Measurements from ENCODE around the gene GDF7. TPM values are rescaled to one million over a fixed set of nuclear protein-coding genes. Genes with fewer than 3 reads are reported as not detected.

Gene GDF7
- total and polyA plus RNA-seq, 2 of the 4 experiments (the other 2 are of a cell fraction): under 0.01 to 0.02 TPM

- Histone ChIP-seq H4K8ac (ENCODE audit: low read depth in 2 of 2, low read length in 2 of 2) (no peak overlapping the region), H3K4me2 (ENCODE audit: low read depth, low read length) (no peak overlapping the region), H3K56ac (ENCODE audit: extremely low read depth, insufficient read depth, low read length) (no peak overlapping the region), H4K5ac (ENCODE audit: low read depth, low read length) (no peak overlapping the region), H2BK20ac (ENCODE audit: low read depth, low read length) (no peak overlapping the region), H2AK5ac (ENCODE audit: low read depth, low read length) (no peak overlapping the region), H3K9ac (ENCODE audit: low read depth, low read length) (no peak overlapping the region), H2BK120ac (ENCODE audit: low read depth, low read length) (no peak overlapping the region), H4K20me1 (ENCODE audit: insufficient read depth, low read length) (peaks cover 14% of the 10 kb centered on the region), H3K4me1 (ENCODE audit: control insufficient read depth, insufficient read depth, low read length) (peaks cover 11% of the 10 kb centered on the region), H3K23ac (ENCODE audit: low read depth, low read length) (no peak overlapping the region), H3K9me1 (ENCODE audit: insufficient read depth, low read length) (0 out of 2 replicates have a peak, but pooled peaks cover 3% of the 10 kb centered on the region), H2AFZ (replicated peaks; ENCODE audit: low read length, poor library complexity) (no peak overlapping the region), H4K91ac (ENCODE audit: insufficient read depth, low read depth, low read length) (no peak overlapping the region), H3K79me1 (ENCODE audit: low read depth in 1 of 2, low read length in 2 of 2) (peaks cover 0 to 19% of the 10 kb centered on the region in 2 experiments; a peak in 1 of 4 replicates), H2BK5ac (ENCODE audit: low read depth, low read length, poor library complexity, severe bottlenecking) (no peak overlapping the region), H2AK9ac (replicated peaks; ENCODE audit: low read depth, low read length, poor library complexity) (no peak overlapping the region), H3K4me3 (ENCODE audit: insufficient read depth, low read depth, low read length) (no peak overlapping the region), H3K27me3 (ENCODE audit: control insufficient read depth, insufficient read depth, low read length) (no peaks in the 10 kb centered on the region), H3K14ac (replicated peaks; ENCODE audit: low read depth, low read length) (no peak overlapping the region), H3K18ac (ENCODE audit: low read depth, low read length) (no peak overlapping the region), H3K4ac (ENCODE audit: low read depth, low read length) (no peak overlapping the region), H3K36me3 (ENCODE audit: control insufficient read depth, insufficient read depth, low read length) (peaks cover 26% of the 10 kb centered on the region; the same call in 1 of the 2 replicates), H3K9me3 (ENCODE audit: control insufficient read depth, insufficient read depth, low read length) (no peaks in the 10 kb centered on the region), H2BK15ac (ENCODE audit: low read depth, low read length) (no peak overlapping the region), H3K27ac (ENCODE audit: insufficient read depth, low read length) (no peak overlapping the region)
- WGBS, 2 experiments (ENCODE audit: extremely low coverage in 2 of 2, insufficient read length in 1 of 2): 97% methylated on average over 6 of the region's 15 CpGs; no CpG with 5 or more reads in 1 of the 2 experiments
- dilution Hi-C loops (cut with HindIII; ENCODE audit: low sequenced_read_pairs, unreplicated experiment): loop anchor here (25.0 kb wide), 1 partner anchor 252 kb away; no protein-coding TSS in a partner anchor
- no peak for TF ChIP-seq USF2 (IDR thresholded peaks at IDR 0.05; ENCODE audit: low read depth, low read length)
- no peak for TF ChIP-seq FOS (IDR thresholded peaks at IDR 0.05; ENCODE audit: low read depth, low read length)
- no peak for TF ChIP-seq POLR2A (IDR thresholded peaks at IDR 0.05; ENCODE audit: low read depth, low read length)
- ATAC-seq (ENCODE audit: low read depth) (no peak), DNase-seq (no peak)
- ChIA-PET POLR2A (ENCODE audit: unreplicated experiment) (no interaction called here), CTCF (interaction anchor here (0.6 to 1.1 kb wide), 2 partner anchors 227 to 1870 kb away, joined by 3 read pairs; no protein-coding TSS in a partner anchor)
- intact Hi-C loops (cut with micrococcal nuclease): loop anchor here (5.0 kb wide), 1 partner anchor 132 kb away; no protein-coding TSS in a partner anchor
- no TSS peak for BruUV-seq (replicated peaks)
- in situ Hi-C loops (cut with MboI; ENCODE audit: low sequenced_read_pairs): no loop called here
Measured at GRCh38 chr2:20638646-20639430, 28.1 kb upstream of the GDF7 start.

Measured in IMR-90 (cell line).